GM19452 (cell line): ENCODE data around the gene GNG7.
"Not testable (repeated sequence)": the region's sequence is repeated elsewhere in the genome, so short reads cannot be mapped to it uniquely, and the experiment has no call there.

ENCODE experiments used
- ATAC-seq: cut with Tn5 transposase; IDR thresholded peaks from one replicate; pipeline ENCODE4 v1.9.1; 2021; ENCODE audit not compliant: unreplicated experiment

The GNG7 gene

DNA sequence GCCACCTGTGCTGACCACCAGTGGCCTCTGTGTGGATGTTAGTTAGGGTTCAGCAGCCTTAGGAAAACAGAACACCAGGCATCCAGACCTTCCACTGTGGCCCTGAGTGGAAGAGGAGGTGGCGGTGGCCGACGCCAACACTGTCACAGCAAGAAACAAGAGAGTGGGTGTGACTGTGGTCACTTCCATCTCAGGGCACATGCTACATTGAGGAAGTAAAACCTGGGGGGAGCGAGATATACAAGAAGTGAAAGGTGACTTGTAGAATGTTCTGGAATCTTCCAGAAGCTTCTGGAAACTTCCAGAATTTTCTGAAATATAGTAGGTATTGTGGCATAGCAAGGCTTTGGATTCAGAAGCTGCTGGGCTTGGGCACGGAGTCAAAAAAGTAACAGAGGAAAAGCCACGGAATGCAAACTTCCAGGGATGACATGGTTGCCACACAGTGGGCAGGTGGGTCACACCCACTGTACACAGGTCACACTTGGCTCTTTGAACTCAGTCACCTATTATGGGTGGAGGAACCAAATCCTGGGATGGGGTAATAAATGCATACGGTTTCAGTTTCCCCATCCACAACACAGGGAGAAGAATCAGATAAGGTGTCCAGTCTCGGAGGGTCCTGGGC, 24.3 kb downstream of the GNG7 start:
- ATAC-seq: no peak

DNA sequence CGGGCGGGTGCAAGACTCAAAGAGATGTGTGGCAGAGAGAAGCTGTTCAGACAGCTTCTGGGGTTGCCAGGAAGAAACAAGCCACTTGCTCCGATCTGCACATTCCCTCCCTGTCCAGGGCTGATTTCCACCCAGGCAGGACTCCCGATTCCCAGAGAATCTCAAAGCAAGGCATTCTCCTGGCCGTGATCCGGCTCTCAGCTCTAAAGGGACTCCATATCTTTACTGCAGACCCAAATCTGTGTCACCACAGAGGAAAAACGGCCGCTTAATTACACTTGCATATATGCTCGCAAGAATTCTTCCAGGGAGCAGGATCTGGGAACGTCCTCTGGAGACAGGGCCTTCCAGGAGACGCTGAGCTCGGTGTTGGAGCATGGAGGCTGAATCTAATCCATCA, 25.7 kb downstream of the GNG7 start:
- no peak for ATAC-seq

DNA sequence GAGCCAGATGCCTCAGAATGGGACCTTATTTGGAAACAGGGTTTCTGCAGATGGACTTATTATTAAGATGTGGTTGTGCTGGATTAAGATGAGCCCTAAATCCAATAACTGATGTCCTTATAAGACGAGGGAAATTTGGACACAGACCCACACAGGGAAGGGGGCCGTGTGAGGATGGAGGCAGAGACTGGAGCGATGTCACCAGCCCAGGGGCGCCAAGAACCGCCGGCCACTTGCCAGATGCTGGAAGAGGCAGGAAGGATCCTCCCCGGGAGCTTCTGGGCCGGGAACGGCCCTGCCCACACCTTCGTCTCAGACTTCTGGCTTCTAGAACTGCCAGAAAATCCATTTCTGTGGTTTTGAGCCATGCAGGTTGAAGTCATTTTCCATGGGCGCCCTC, 26.6 kb downstream of the GNG7 start:
- ATAC-seq: no peak

DNA sequence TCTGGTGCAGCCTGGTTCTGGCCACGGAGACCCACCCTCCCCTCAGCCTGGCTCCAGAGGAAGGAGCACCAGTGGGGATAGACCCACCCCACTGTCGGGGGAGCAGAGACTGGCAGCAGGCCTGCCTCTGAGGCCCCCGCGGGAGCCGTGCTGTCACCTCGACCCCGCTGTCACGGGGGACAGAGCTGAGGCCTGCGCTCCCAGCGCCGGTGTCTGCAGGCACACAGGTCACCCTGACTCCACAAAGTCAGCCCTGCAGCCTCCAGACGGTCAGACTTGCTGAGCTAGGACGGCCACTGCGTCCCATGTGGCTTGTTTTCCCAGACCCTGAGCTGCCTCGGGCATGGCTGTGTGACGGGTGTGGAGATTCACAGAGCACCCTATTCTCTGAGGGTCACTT, 32.3 kb downstream of the GNG7 start:
- ATAC-seq: no peak

DNA sequence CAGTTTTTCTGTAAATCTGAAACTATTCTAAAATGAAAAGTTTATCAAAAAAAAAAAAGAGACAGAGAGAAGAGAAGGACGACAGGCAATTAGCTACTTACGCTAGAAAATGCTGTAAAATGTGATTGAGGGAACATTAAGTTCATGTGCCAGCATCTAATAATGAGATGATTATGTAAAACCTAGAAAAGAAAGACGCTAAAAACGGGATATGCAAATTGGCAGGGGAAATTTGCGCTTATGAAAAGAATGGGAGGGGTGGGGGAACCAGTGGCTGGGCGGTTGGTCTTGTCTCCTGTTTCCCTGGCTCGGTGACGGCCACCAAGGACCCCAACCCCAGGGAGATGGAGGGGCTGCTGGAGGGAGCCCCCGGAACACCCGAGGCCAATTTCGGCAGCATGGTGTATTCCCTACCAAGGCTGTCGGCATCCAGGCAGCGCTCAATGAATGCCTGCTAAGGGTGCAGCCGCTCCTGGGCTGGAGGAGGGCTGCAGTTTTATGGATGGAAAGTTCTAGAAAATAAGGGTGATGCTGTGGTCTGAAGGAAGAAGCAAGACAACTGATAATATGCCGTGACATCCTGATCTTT, 34.2 kb downstream of the GNG7 start:
- no peak for ATAC-seq

DNA sequence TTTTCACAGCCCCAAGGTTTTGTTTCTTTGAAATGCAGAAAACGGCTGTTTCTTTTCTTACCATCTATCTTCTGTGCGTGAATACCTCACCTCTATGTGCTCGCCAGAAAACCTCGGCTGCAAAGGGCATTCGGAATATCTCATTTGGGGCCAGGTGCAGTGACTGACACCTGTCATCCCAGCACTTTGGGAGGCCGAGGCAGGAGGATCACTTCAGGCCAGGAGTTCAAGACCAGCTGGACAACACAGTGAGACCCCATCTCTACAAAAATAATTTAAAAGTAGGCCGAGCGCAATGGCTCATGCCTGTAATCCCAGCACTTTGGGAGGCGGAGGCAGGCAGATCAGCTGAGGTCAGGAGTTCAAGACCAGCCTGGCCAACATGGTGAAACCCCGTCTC, 35.1 kb downstream of the GNG7 start:
- ATAC-seq: not testable (repeated sequence)

DNA sequence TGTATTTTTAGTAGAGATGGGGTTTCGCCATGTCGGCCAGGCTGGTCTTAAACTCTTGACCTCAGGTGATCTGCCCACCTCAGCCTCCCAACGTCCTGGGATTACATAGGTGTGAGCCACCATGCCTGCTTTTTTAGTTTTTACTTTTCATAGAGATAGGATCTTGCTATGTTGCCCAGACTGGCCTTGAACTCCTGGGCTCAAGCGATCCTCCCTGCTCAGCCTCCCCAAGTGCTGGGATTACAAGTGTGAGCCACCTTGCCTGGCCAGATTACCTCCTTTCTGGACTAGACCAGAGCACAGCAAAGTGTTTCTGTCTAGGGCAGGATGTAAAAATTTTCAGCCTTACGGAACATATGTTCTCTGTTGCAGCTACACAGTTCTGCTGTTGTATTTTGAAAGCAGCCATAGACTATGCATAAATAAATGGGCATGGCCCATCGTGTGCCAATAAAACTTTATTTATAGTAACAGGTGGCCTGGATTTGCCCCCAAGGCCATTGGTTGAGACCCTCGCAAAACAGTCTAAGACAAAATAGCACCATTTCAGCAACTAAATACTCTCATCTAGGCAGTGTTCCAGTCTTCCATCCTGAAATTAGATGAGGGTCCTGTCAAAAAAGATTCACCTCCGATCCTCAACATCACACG, 36.0 kb downstream of the GNG7 start:
- ATAC-seq: no peak

DNA sequence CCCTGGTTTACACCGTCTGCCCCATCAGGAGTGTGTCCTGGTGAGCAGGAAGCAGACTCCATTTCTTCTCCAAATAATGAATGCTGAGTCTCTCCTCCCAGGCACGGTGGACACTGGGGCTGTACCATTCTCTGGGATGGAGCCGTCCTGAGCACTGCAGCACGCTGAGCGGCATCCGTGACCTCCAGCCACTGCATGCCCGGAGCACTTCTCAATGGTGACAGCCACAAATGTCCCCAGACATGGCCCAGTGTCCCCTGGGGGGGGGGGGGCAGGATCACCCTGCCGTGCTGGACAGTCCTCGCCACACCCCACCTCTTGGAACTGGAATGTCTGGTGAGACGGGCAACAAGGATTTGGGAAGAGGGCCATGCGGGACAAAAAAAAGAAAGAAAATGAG, 37.4 kb downstream of the GNG7 start:
- no peak for ATAC-seq

DNA sequence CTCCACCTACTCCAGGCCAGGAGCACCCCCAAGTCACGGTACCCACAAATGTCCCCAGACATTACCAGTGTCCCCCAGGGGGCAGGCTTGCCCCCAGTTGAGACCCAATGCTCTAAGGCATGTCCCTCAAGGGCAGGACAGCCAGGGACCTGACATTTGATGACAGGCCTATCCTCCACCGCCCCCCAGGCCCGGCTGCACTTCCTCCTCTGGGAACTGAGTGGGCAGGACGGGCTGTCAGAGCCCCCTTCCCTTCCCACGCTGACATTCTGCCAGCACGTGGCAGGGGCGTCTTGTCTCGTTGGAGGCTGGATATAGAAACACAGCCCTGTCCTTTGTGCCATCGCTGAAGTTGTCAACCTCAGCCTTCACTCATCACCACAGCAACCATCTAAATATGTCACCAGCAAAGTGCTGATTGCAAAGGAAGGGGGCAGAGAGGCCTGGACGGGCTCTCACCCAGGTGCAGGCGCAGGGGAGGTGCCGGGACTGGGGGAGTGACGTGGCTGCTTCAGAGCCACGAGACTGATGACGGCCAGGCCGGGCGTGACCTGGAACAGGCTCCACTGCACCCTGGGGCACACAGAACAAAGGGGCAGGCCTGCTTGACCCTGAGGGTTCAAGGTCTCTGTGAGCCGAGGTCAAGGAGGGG, 38.4 kb downstream of the GNG7 start:
- ATAC-seq: peak; percentile 58

DNA sequence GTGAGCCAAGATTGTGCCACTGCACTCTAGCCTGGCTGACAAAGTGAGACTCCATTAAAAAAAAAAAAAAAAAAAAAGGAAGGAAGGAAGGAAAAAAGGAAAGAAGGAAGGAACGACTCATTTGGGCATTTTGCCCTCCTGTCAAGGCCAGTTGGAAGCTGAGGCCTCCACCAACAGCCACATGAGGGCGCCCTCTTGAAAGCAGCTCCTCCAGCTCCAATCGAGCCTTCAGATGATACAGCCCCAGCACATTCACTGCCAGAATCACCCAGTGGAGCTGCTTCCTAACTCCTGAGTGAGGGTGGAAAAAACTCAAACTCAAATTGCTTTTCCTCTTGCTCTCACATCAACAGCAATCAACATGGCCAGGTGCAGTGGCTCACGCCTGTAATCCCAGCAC, 40.9 kb downstream of the GNG7 start:
- ATAC-seq: no peak

DNA sequence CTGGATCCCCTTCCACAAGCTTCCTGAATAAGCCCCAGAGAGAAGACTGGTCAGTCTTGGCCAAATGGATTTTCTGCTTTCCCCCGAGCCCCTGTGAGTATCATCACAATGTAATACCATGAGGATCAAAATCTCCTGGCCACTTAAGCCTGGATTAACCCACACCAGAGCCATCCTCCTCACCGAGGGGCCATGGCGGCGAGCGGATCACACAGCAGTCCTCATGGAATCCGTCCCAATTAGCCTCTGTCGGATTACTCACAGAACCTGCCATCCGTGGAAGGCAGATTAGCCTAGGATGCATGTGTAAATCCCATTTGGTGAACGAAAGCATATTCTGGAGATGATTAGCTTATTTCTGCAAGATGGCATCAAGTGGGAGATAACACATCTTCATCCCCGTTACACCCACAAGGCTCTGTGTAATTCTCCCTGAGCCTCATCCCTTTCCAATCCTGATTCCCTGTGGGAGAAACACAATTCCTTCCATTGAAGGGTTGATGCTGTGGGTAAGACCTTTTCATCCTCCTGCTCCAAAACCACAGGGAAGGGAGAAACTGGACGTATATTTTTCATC, 42.5 kb downstream of the GNG7 start:
- ATAC-seq: no peak

DNA sequence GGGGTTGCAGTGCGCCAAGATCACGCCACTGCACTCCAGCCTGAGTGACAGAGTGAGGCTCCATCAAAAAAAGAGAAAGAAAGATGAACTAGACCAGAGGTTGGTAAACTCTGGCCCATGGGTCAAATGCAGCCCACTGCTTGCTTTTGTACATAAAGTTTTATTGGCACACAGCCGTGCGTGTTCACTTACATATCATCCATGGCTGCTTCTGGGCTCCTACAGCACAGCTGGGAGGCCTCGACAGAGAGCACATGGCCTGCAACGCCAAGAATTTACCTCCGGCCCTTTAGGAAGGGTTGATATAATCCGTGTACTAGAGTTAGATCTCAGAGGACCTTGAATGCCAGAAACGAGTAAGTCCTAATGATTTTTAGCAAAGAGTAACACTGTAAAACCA, 46.0 kb downstream of the GNG7 start:
- no peak for ATAC-seq

DNA sequence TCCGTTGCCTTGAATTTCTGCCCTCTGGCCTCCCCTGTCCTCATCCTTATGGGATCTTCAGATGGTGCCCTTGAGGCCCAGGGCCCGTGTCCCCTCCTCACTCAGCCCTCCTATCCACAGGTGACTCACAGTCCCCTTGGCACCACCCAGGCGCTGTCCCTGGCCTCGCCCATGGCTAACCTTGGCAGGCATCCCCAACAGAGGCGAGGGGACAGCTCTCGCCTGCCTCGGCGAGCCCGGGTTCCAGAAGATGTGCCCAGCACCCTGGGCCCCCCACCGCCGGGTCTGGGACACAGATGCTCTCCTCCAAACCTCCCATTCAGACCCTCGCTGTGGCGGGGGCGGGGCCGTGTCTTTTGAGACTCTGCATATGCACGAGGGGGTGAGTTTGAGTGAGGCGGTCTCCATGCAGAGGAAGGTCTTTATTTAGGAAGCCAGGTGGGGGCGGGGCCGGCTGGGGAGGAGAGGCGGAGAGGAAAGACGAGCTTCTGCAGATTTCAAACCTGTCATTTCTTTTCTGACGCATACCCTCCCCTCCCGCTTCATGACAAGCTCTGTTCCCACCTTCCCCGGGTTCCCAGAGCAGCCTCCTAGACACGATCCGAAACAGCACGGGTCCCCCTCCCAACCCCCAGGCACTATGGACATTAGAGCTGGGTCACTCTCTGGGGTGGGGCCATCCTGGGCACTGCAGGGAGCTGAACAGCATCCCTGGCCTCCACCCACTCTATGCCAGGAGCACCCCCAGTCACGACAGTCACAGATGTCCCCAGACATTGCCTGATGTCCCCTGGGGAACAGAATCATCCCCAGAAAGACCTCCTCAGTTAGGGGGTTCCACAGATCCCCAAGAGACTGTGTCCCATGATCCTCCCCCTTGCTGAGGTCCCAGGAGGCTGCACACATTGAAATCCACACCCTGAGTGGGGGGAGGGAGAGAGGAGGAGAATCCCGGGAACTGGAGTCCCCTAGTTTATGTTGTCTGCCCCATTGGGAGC, 48.5 kb downstream of the GNG7 start:
- ATAC-seq: no peak

DNA sequence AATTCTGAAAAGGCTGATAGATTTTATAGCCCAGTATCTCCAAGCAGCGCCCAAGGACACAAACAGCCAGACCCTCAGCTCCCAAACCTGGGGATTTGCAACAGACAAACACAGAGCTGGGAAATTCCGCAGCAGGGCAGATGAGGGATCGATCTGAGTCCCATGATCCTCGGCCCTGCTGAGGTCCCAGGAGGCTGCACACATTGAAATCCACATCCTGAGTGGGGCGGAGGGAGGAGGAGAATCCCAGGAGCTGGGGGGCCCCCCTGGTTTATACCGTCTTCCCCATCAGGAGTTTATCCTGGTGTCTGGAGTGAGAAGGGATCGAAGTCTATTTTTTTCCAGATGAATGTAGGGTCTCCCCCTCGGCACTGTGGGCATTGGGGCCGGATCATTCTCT, 49.3 kb downstream of the GNG7 start:
- ATAC-seq: no peak

DNA sequence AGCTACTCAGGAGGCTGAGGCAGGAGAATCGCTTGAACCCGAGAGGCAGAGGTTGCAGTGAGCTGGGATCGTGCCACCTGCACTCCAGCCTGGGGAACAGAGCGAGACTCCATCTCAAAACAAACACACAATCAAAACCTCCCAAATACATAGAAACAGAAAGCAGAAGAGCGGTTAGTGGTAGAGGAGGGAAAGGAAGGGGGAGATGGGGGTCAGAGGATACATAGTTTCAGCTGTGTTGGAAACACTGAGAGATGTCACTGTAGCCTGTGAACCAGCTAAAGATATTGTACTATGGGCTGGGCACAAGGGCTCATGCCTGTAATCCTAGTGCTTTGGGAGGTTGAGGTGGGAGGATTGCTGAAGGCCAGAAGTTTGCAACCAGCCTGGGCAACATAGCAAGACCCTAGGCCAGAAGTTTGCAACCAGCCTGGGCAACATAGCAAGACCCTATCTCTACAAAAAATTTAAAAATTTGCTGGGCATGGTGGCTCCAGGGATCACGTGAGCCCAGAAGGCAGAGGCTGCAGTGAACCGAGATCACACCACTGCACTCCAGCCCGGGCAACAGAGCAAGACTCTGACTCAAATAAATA, 49.9 kb downstream of the GNG7 start:
- ATAC-seq: no peak

DNA sequence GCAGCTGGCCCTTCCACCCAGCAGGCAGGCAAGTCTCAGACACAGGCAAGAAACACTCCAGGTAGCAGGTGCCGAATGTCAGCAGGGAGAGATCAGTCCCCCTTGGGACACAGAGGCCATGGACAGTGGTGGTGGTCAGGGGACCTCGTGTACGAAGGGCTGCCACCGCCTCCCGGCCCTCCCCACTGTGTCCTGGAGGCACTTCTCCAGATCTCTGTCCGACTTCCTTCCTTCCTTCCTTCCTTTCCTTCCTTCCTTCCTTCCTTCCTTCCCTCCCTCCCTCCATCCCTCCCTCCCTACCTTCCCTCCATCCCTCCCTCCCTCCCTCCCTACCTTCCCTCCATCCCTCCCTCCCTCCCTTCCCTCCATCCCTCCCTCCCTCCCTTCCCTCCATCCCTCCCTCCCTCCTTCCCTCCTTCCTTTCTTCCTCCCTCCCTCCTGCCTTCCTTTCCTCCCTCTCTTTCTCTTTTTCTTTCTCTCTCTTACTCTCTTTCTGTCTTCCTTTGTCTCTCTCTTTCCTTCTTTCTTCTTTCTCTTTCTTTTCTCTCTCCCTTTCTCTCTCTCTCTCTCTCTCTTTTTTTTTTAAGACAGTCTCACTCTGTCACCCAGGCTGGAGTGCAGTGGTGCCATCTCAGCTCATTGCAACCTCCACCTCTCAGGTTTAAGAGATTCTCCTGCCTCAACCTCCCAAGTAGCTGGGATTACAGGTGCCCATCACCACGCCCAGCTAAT, 51.3 kb downstream of the GNG7 start:
- not testable (repeated sequence) for ATAC-seq

DNA sequence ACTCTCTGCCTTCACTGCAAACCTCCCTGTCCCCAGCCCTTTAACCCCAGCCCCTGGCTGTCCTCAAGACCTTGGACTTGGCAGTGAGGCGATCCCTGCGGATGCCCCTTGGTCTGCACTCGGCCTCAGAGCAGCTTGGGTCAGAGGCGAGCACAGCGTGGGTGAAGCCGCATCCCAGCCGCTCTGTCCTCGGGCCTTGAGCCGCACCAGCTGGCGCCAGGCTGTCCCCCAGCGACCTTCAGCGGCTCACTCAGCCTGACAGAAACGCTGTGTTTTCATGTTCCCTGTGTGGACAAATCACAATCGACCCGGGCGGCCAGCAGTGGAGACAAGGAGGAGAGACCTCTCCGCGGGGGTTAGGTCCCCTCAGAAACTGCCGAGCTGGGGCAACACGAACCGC, 52.0 kb downstream of the GNG7 start:
- ATAC-seq: no peak

DNA sequence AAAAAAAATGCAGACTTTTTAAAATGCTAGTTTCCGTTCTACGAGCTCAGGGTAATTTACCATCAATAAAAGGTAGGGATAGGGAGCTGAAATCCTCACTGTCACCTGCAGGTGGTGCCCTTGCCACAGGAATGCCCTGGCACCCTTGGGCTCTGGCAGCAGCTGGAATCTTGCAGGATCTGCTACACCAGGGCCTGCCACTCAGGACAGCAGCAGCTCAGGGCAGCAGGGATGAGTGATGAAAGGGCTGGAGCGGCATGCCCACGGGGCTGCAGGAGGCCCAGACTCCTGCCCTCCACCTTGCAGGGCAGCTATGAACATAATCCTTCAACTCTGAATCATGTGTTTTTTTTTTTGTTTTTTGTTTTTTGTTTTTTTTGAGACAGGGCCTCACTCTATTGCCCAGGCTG, 54.0 kb downstream of the GNG7 start:
- ATAC-seq: no peak

DNA sequence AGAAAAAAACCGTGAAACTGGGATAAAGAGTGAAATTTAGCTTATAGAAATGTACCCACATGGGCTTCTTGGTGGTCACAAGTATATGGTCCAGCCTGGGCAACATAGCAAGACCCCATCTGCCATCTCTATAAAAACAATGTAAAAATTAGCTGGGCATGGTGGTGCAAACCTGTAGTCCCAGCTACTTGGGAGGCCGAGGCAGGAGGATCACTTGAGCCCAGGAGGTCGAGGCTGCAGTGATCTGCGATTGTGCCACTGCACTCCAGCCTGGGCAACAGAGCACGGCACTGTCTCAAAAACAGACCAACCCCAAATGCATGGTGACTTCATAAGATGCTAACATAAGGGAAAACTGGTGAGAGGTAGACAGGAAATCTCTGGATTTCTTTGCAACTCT, 54.4 kb downstream of the GNG7 start:
- ATAC-seq: no peak
